OCI-LY3 (cell line): Measurements from ENCODE around the gene VSX1.

Experiments
- CTCF ChIP-seq: fragments of 200-600, 300-600 bp; sonication (generic); IDR thresholded peaks from 2 replicates; pipeline ENCODE4 v1.5.1; 2014; ENCODE audit warnings: antibody characterized with exemption, low read length, low read depth
- EZH2phosphoT487 ChIP-seq: fragments of 200-600 bp; shearing (Covaris generic); IDR thresholded peaks from 2 replicates; pipeline ENCODE4 v1.6.1; 2018; ENCODE audit warnings: antibody characterized with exemption, mixed run types, low read depth

GRCh38 chr20:25081730-25082497 lies at the start of gene VSX1:
- no peak for TF ChIP-seq EZH2phosphoT487
- TF ChIP-seq CTCF, result no peak
